ENCODE measurements around the gene CRAT.

CRAT gene

DNA sequence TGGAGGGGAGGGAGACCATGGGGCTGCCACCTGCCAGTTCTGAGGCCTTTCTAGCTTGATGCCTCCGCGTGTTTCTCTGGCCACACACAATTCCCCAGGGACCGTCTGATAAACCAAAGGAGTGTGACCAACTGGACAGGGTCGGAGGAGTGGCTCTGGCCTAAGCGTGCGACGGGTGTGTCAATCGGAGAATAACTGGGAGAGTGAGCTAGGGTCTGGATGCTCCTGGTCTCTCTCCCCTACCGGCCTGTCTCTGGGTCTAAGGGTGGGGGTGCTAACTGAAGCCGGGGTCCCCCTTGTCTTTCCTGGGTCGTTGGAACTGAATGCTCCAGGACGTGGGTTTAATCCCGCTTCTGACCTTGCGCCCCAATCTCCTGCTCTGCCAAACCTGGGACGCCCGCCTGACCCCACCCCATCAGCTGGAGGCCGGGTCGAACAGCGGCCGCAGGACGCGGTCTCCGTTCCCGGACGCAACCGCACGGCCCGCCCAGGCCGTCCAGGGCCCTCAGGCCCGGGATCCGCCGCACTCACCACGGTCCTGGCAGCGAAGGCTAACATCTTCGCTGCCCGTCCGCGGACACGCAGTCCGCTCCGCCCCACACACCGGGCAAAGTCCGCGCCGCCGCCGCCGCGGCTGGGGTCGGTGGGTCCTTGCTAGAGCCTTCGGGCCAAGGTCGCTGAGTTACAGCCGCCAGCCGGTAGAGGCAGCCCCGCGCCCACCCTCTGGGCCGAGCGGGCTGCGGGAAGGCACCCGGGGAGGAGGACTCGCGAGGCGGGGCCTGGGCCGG lies 447 bp downstream of the CRAT start:
- TF ChIP-seq ZBTB7A (IDR thresholded peaks at IDR 0.05; ENCODE audit: low read depth) (peak; percentile 81; the same call in 1 of the 2 replicates), NFIC (IDR thresholded peaks at IDR 0.05) (no peak), RAD21 (IDR thresholded peaks at IDR 0.05; ENCODE audit: low read depth) (no peak), TCF12 (IDR thresholded peaks at IDR 0.05; ENCODE audit: low read depth) (peak; percentile 28; the same call in 1 of the 2 replicates)

DNA sequence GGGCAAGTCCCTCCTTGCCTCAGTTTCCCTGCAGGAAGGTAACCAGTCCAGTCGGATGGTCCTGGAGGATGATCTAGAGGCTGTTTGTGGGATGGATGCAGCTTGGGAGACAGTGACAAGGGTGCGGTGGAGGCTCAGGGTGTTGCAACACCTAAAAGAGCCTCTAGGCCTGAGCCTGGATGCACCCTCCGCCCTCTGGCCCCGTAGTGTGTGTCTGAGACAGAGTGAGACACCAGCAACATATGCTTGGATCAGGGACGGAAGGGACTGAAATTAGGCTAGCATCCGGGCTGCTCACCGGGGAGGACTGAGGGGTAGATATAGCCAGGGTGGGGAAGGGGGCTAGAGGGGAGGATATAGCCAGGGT lies 1.1 kb downstream of the CRAT start:
- TF ChIP-seq, protein P1, sequence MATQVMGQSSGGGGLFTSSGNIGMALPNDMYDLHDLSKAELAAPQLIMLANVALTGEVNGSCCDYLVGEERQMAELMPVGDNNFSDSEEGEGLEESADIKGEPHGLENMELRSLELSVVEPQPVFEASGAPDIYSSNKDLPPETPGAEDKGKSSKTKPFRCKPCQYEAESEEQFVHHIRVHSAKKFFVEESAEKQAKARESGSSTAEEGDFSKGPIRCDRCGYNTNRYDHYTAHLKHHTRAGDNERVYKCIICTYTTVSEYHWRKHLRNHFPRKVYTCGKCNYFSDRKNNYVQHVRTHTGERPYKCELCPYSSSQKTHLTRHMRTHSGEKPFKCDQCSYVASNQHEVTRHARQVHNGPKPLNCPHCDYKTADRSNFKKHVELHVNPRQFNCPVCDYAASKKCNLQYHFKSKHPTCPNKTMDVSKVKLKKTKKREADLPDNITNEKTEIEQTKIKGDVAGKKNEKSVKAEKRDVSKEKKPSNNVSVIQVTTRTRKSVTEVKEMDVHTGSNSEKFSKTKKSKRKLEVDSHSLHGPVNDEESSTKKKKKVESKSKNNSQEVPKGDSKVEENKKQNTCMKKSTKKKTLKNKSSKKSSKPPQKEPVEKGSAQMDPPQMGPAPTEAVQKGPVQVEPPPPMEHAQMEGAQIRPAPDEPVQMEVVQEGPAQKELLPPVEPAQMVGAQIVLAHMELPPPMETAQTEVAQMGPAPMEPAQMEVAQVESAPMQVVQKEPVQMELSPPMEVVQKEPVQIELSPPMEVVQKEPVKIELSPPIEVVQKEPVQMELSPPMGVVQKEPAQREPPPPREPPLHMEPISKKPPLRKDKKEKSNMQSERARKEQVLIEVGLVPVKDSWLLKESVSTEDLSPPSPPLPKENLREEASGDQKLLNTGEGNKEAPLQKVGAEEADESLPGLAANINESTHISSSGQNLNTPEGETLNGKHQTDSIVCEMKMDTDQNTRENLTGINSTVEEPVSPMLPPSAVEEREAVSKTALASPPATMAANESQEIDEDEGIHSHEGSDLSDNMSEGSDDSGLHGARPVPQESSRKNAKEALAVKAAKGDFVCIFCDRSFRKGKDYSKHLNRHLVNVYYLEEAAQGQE (IDR thresholded peaks at IDR 0.05; ENCODE audit: low read depth), result no peak
- TF ChIP-seq TAF1 (IDR thresholded peaks at IDR 0.05; ENCODE audit: low read depth), result no peak
- TF ChIP-seq NFIC (IDR thresholded peaks at IDR 0.05), result no peak
- TF ChIP-seq ZBTB7A (IDR thresholded peaks at IDR 0.05; ENCODE audit: low read depth), result no peak
- no peak for TF ChIP-seq CEBPB (IDR thresholded peaks at IDR 0.05)
- TF ChIP-seq, protein P2, sequence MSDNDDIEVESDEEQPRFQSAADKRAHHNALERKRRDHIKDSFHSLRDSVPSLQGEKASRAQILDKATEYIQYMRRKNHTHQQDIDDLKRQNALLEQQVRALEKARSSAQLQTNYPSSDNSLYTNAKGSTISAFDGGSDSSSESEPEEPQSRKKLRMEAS (IDR thresholded peaks at IDR 0.05), result no peak
- TF ChIP-seq TEAD4 (IDR thresholded peaks at IDR 0.05), result no peak
- no peak for TF ChIP-seq EP300 (IDR thresholded peaks at IDR 0.05; ENCODE audit: borderline replicate concordance)
- TF ChIP-seq TCF12 (IDR thresholded peaks at IDR 0.05; ENCODE audit: low read depth), result no peak
- no peak for TF ChIP-seq EGR1 (IDR thresholded peaks at IDR 0.05)
- TF ChIP-seq, protein P3, sequence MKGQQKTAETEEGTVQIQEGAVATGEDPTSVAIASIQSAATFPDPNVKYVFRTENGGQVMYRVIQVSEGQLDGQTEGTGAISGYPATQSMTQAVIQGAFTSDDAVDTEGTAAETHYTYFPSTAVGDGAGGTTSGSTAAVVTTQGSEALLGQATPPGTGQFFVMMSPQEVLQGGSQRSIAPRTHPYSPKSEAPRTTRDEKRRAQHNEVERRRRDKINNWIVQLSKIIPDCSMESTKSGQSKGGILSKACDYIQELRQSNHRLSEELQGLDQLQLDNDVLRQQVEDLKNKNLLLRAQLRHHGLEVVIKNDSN (IDR thresholded peaks at IDR 0.05), result no peak
- no peak for TF ChIP-seq CREB1 (IDR thresholded peaks at IDR 0.05; ENCODE audit: low read depth)
- TF ChIP-seq YY1 (IDR thresholded peaks at IDR 0.05; ENCODE audit: low read depth), result no peak
- no peak for TF ChIP-seq RAD21 (IDR thresholded peaks at IDR 0.05; ENCODE audit: low read depth)
- TF ChIP-seq FOXM1 (IDR thresholded peaks at IDR 0.05; ENCODE audit: borderline replicate concordance, low read depth), result no peak

DNA sequence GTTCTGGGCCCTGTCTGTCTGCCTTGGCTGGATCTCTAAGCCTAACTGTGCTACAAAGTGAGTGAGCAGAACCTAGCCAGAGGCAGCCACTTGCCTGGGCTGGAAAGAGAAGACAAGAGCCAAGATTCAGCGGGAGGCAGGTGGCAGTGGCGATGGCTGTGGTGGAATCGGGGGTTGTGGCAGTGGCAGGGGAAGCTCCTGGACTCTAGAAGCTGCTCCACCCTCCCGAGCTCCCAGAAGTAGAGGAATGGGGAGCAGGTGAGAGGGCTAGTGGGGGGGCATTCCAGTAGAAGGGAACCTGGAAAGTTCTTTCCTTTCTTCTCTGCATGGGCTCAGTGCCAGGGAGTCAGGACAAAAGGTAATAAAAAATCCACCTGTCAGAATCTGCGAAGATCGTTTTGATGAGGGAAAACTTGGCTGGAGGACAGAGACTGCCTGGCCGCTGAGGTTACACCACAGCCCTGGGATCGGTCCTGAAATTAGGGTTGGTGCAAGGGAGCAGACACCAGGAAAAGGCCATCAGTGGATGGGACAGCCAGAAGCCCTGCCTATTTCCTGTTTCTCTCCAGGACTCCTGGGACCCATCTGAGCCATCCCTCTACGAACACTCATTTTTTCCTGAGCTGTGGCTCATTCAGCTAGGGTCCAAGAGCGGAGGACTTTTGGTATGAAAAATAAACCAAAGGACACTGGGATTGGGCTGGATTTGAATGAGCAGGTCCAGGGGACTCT lies 1.6 kb downstream of the CRAT start:
- TF ChIP-seq CEBPB (IDR thresholded peaks at IDR 0.05) (no peak), TAF1 (IDR thresholded peaks at IDR 0.05; ENCODE audit: low read depth) (no peak), NFIC (IDR thresholded peaks at IDR 0.05) (peak; percentile 89), TCF12 (IDR thresholded peaks at IDR 0.05; ENCODE audit: low read depth) (0 out of 2 replicates have a peak, but pooled peaks have one; percentile 19), TEAD4 (IDR thresholded peaks at IDR 0.05) (no peak), EP300 (IDR thresholded peaks at IDR 0.05; ENCODE audit: borderline replicate concordance) (no peak)
- TF ChIP-seq, protein P2 (IDR thresholded peaks at IDR 0.05), result no peak

DNA sequence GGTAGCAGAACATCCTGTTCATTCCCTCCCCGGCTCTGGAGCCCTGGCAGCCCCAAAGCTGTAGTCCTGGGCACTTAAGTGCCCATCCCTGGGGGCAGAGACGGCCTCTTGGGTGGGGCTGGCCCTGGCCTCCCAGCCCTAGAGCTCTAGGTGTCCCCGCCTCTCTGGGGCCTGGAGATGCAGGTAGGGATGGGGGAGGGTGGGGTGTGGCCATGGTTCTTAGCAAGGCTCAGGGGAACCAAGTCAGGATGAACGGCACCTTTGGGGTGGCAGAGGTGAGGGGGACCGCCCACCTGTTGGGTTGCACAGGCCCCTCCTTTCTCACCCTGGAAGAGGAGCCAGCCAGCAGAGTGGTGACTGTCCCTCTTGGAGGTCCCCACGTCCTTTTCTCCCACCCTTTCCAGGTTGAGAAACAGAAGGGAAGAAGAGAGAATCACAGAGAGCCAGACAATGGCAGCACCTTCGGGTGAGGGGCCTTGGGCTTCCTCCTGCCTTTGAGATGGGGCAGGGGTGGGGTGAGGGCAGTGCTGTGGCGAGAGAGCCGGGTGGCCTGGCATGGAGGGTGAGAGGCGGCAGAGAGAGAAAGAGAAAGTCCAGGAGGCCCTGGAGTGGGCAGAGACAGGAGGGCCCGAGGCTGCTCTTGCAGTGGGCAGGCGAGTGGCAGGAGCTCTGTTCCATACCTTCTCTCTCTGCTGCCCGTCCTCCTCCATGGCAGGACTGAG lies 2.3 kb downstream of the CRAT start:
- TF ChIP-seq TCF12 (IDR thresholded peaks at IDR 0.05; ENCODE audit: low read depth) (no peak), EP300 (IDR thresholded peaks at IDR 0.05; ENCODE audit: borderline replicate concordance) (no peak), NFIC (IDR thresholded peaks at IDR 0.05) (no peak), EGR1 (IDR thresholded peaks at IDR 0.05) (no peak), CREB1 (IDR thresholded peaks at IDR 0.05; ENCODE audit: low read depth) (no peak), FOXM1 (IDR thresholded peaks at IDR 0.05; ENCODE audit: borderline replicate concordance, low read depth) (no peak), TEAD4 (IDR thresholded peaks at IDR 0.05) (no peak), RAD21 (IDR thresholded peaks at IDR 0.05; ENCODE audit: low read depth) (no peak), CEBPB (IDR thresholded peaks at IDR 0.05) (no peak), TAF1 (IDR thresholded peaks at IDR 0.05; ENCODE audit: low read depth) (no peak), YY1 (IDR thresholded peaks at IDR 0.05; ENCODE audit: low read depth) (no peak)
- TF ChIP-seq, protein P1 (IDR thresholded peaks at IDR 0.05; ENCODE audit: low read depth), result no peak
- TF ChIP-seq, protein P3 (IDR thresholded peaks at IDR 0.05), result no peak
- TF ChIP-seq, protein P2 (IDR thresholded peaks at IDR 0.05), result no peak

DNA sequence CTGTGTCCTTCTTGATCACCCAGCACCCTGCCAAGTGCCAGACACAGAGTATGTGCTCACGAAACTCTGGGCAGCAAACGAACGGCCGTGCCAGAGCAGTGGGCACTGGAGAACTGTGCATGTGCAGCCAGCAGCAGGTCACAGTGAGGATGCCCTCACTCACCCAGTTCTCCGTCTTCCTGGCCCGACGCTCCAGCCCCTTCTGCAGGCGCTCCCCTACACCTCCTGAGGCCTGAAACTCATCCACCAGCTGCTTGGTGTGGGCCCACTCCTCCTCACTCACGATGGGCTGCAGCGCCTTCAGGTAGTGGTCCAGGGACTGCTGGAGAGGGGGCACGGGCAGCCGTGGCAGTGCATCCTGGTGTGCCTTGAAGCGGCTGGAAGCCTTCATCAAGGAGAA lies 2.9 kb downstream of the CRAT start:
- TF ChIP-seq NFIC (IDR thresholded peaks at IDR 0.05) (no peak), RAD21 (IDR thresholded peaks at IDR 0.05; ENCODE audit: low read depth) (no peak), CREB1 (IDR thresholded peaks at IDR 0.05; ENCODE audit: low read depth) (no peak), EGR1 (IDR thresholded peaks at IDR 0.05) (no peak), CEBPB (IDR thresholded peaks at IDR 0.05) (no peak), TCF12 (IDR thresholded peaks at IDR 0.05; ENCODE audit: low read depth) (no peak), EP300 (IDR thresholded peaks at IDR 0.05; ENCODE audit: borderline replicate concordance) (no peak), FOXM1 (IDR thresholded peaks at IDR 0.05; ENCODE audit: borderline replicate concordance, low read depth) (no peak), TEAD4 (IDR thresholded peaks at IDR 0.05) (no peak), TAF1 (IDR thresholded peaks at IDR 0.05; ENCODE audit: low read depth) (no peak), YY1 (IDR thresholded peaks at IDR 0.05; ENCODE audit: low read depth) (no peak), ZBTB7A (IDR thresholded peaks at IDR 0.05; ENCODE audit: low read depth) (no peak)
- TF ChIP-seq, protein P3 (IDR thresholded peaks at IDR 0.05), result no peak
- TF ChIP-seq, protein P1 (IDR thresholded peaks at IDR 0.05; ENCODE audit: low read depth), result no peak
- TF ChIP-seq, protein P2 (IDR thresholded peaks at IDR 0.05), result no peak

Measured in Ishikawa (cell line).